ENCODE data around the gene FKBP5.

Gene FKBP5

GRCh38 chr6:35624341-35625070, 64.2 kb downstream of the FKBP5 start:
- no peak for TF ChIP-seq TAF1 (IDR thresholded peaks at IDR 0.05; ENCODE audit: borderline replicate concordance, low read depth, low read length)
- TF ChIP-seq POLR2A (IDR thresholded peaks at IDR 0.05; ENCODE audit: low read depth, low read length): no peak
- no peak for TF ChIP-seq POLR2AphosphoS5 (IDR thresholded peaks at IDR 0.05; ENCODE audit: low read depth, low read length)
- DNase-seq (ENCODE audit: insufficient read length) (no peak), FAIRE-seq (no peak)

- TF ChIP-seq TAF1 (IDR thresholded peaks at IDR 0.05; ENCODE audit: borderline replicate concordance, low read depth, low read length) (no peak), POLR2A (IDR thresholded peaks at IDR 0.05; ENCODE audit: low read depth, low read length) (no peak), POLR2AphosphoS5 (IDR thresholded peaks at IDR 0.05; ENCODE audit: low read depth, low read length) (no peak)
- FAIRE-seq: no peak
- no peak for DNase-seq (ENCODE audit: insufficient read length)
These were observed 66.4 kb downstream of the FKBP5 start for GRCh38 chr6:35622283-35622682.

GRCh38 chr6:35620706-35621105, 68.0 kb downstream of the FKBP5 start:
- DNase-seq (ENCODE audit: insufficient read length) (no peak), FAIRE-seq (no peak)
- no peak for TF ChIP-seq TAF1 (IDR thresholded peaks at IDR 0.05; ENCODE audit: borderline replicate concordance, low read depth, low read length)
- TF ChIP-seq POLR2A (IDR thresholded peaks at IDR 0.05; ENCODE audit: low read depth, low read length): no peak
- no peak for TF ChIP-seq POLR2AphosphoS5 (IDR thresholded peaks at IDR 0.05; ENCODE audit: low read depth, low read length)

GRCh38 chr6:35613762-35614161, 75.0 kb downstream of the FKBP5 start:
- DNase-seq (ENCODE audit: insufficient read length) (no peak), FAIRE-seq (no peak)
- TF ChIP-seq POLR2A (IDR thresholded peaks at IDR 0.05; ENCODE audit: low read depth, low read length) (no peak), TAF1 (IDR thresholded peaks at IDR 0.05; ENCODE audit: borderline replicate concordance, low read depth, low read length) (no peak), POLR2AphosphoS5 (IDR thresholded peaks at IDR 0.05; ENCODE audit: low read depth, low read length) (no peak)

DNA sequence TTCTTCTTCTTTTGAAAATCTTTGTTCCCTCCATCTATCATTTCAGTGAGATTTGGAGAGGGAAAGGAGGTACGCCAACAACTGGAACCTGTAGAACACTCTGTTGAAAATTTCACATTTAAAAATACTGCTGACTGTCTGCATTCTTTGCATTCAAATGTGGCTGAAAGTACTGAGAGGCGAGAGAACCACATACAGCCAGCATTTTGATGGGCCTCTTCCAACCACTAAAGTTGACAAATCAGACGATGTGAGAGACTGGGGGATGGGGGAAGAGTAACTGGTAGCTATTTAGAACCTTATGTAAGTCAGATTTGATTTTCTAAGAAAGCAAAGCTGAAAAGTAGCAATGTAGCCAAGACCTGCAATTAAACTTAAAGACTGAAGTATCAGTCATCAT, 77.5 kb downstream of the FKBP5 start:
- TF ChIP-seq TAF1 (IDR thresholded peaks at IDR 0.05; ENCODE audit: borderline replicate concordance, low read depth, low read length) (no peak), POLR2AphosphoS5 (IDR thresholded peaks at IDR 0.05; ENCODE audit: low read depth, low read length) (no peak), POLR2A (IDR thresholded peaks at IDR 0.05; ENCODE audit: low read depth, low read length) (no peak)
- DNase-seq (ENCODE audit: insufficient read length): no peak

GRCh38 chr6:35610830-35611229, 77.9 kb downstream of the FKBP5 start:
- DNase-seq (ENCODE audit: insufficient read length) (no peak), FAIRE-seq (no peak)
- TF ChIP-seq POLR2A (IDR thresholded peaks at IDR 0.05; ENCODE audit: low read depth, low read length): no peak
- TF ChIP-seq TAF1 (IDR thresholded peaks at IDR 0.05; ENCODE audit: borderline replicate concordance, low read depth, low read length): no peak
- TF ChIP-seq POLR2AphosphoS5 (IDR thresholded peaks at IDR 0.05; ENCODE audit: low read depth, low read length): no peak

More for the DNA sequence above, 77.5 kb downstream of the FKBP5 start:
- FAIRE-seq: no peak

DNA sequence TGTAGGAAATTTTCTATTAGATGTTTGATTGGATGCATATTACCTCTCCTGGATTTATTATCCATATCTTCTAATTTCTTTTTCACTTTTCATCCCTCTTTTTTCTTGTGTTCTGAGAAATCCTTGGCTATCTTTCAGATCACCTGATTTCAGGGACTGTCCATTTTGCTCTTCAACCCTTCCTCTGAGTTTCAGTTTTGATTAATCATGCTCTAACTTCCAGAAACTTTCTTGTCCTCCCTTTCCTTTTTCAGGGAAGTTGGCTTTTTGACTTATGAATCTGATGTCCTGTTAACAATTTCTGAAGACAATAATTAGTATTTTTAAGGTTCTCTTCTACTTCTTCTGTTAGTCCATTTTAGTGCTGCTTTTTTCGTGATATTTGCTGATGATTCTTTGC, 79.1 kb downstream of the FKBP5 start:
- DNase-seq (ENCODE audit: insufficient read length) (no peak), FAIRE-seq (no peak)
- TF ChIP-seq TAF1 (IDR thresholded peaks at IDR 0.05; ENCODE audit: borderline replicate concordance, low read depth, low read length) (no peak), POLR2A (IDR thresholded peaks at IDR 0.05; ENCODE audit: low read depth, low read length) (no peak), POLR2AphosphoS5 (IDR thresholded peaks at IDR 0.05; ENCODE audit: low read depth, low read length) (no peak)

- no peak for DNase-seq (ENCODE audit: insufficient read length)
- TF ChIP-seq TAF1 (IDR thresholded peaks at IDR 0.05; ENCODE audit: borderline replicate concordance, low read depth, low read length): no peak
- TF ChIP-seq POLR2A (IDR thresholded peaks at IDR 0.05; ENCODE audit: low read depth, low read length): no peak
- TF ChIP-seq POLR2AphosphoS5 (IDR thresholded peaks at IDR 0.05; ENCODE audit: low read depth, low read length): no peak
- no peak for FAIRE-seq
These were observed 81.0 kb downstream of the FKBP5 start for GRCh38 chr6:35607517-35608233.

GRCh38 chr6:35605600-35605999, 83.1 kb downstream of the FKBP5 start:
- no peak for TF ChIP-seq POLR2AphosphoS5 (IDR thresholded peaks at IDR 0.05; ENCODE audit: low read depth, low read length)
- TF ChIP-seq POLR2A (IDR thresholded peaks at IDR 0.05; ENCODE audit: low read depth, low read length): no peak
- TF ChIP-seq TAF1 (IDR thresholded peaks at IDR 0.05; ENCODE audit: borderline replicate concordance, low read depth, low read length): no peak
- no peak for FAIRE-seq

GRCh38 chr6:35603326-35604202, 85.2 kb downstream of the FKBP5 start:
- TF ChIP-seq POLR2A (IDR thresholded peaks at IDR 0.05; ENCODE audit: low read depth, low read length): no peak
- no peak for TF ChIP-seq TAF1 (IDR thresholded peaks at IDR 0.05; ENCODE audit: borderline replicate concordance, low read depth, low read length)
- TF ChIP-seq POLR2AphosphoS5 (IDR thresholded peaks at IDR 0.05; ENCODE audit: low read depth, low read length): no peak
- DNase-seq (ENCODE audit: insufficient read length): no peak
- no peak for FAIRE-seq

More at GRCh38 chr6:35605600-35605999, 83.1 kb downstream of the FKBP5 start:
- no peak for DNase-seq (ENCODE audit: insufficient read length)

Data from GM12892 (cell line).